ENCODE data around the gene PDCD11.

DNA sequence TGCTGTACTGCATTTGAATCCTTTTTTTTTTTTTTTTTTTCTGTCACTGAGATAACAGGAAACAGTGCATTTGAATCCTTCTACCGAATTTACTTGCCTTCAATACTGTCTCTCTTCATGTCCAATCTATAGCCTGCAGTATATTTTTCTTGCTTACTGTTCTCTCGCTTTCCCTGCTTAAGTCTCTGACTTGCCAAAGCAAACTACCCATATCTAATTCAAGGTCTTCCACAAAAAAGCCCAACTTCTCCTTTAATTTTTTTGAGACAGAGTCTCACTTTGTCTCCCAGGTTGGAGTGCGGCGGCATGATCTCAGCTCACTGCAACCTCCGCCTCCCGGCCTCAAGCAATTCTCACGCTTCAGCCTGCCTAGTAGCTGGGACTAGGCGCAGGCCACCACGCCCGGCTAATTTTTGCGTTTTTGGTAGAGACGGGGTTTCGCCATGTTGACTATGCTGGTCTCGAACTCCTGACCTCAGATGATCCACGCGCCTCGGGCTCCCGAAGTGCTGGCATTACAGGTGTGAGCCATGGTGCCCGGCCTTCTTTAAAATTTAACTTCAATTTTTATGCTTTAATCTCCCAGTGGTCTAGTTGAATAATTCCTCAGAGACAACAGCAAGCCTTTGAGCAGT, 882 bp downstream of the PDCD11 start:
- TF ChIP-seq, protein P1, sequence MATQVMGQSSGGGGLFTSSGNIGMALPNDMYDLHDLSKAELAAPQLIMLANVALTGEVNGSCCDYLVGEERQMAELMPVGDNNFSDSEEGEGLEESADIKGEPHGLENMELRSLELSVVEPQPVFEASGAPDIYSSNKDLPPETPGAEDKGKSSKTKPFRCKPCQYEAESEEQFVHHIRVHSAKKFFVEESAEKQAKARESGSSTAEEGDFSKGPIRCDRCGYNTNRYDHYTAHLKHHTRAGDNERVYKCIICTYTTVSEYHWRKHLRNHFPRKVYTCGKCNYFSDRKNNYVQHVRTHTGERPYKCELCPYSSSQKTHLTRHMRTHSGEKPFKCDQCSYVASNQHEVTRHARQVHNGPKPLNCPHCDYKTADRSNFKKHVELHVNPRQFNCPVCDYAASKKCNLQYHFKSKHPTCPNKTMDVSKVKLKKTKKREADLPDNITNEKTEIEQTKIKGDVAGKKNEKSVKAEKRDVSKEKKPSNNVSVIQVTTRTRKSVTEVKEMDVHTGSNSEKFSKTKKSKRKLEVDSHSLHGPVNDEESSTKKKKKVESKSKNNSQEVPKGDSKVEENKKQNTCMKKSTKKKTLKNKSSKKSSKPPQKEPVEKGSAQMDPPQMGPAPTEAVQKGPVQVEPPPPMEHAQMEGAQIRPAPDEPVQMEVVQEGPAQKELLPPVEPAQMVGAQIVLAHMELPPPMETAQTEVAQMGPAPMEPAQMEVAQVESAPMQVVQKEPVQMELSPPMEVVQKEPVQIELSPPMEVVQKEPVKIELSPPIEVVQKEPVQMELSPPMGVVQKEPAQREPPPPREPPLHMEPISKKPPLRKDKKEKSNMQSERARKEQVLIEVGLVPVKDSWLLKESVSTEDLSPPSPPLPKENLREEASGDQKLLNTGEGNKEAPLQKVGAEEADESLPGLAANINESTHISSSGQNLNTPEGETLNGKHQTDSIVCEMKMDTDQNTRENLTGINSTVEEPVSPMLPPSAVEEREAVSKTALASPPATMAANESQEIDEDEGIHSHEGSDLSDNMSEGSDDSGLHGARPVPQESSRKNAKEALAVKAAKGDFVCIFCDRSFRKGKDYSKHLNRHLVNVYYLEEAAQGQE (IDR thresholded peaks at IDR 0.05; ENCODE audit: insufficient replicate concordance, low read depth): no peak
- TF ChIP-seq CTCF (IDR thresholded peaks at IDR 0.05; ENCODE audit: insufficient read depth, low read length): no peak
- no peak for TF ChIP-seq GABPA (IDR thresholded peaks at IDR 0.05; ENCODE audit: low read depth)

Data from HL-60 (cell line).